Body of pancreas (tissue), 4 donors: ENCODE measurements around the gene PROZ.

Source experiments
- POLR2A ChIP-seq, 3 donors: fragments of 450-650 bp; IDR thresholded peaks; one replicate each; pipeline ENCODE4 v1.6.1; 2016; ENCODE audit warnings: antibody characterized with exemption in 3 of 3, mild to moderate bottlenecking in 2 of 3
- TF ChIP-seq, protein P1 (sequence below), 7 experiments: fragments of 450-650 bp in 4 of 7; fragments of 200-600 bp in 3 of 7; sonication (generic) in 3 of 7; IDR thresholded peaks; one replicate each; pipeline ENCODE4 v1.5.1; 2016 to 2019; ENCODE audit warnings: antibody characterized with exemption in 7 of 7

DNA sequence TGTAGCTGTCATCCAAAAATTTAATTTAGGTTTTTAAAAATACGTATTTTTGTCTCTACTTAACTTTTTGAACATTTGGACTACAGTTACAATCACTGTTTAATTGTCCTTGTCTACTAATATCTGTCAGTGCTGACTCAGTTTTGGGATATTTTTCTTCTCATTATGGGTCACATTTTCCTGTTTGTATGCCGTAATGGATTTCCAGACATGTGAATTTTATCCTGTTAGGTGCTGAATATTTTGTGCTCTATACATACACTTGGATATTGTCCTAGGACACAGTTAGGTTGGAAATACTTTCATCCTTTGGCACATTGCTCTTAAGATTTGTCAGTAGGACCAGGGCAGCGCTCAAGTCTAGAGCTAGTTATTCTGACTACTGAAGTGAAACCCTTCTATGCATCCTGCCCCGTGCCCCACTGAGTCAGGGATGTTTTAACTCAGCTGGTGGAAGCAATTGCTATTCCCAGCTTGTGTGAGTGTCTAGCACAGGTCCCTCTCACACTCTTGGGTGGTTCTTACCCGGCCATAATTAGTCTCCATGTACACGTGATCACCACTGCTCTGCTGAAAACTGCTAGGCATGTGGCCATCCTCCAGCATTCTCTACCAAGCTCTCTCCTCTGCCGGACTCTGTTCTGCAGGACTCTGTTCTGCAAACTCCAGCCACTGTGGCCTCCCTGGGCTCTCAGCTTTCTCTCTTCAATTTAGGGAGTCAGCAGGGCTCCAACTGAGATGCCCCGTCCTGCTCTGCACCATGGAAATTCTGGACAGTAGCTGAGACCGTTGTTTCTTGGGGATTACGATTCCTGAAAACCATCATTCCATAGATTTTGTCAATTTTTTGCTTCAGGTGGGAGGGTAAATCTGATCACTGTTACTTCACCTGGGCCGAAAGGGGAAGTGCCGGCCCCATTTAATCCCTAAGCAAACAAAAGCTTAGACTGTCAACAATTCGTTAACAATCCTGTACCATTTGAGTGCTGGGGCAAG lies 11.1 kb downstream of the PROZ start:
- TF ChIP-seq, protein P1, sequence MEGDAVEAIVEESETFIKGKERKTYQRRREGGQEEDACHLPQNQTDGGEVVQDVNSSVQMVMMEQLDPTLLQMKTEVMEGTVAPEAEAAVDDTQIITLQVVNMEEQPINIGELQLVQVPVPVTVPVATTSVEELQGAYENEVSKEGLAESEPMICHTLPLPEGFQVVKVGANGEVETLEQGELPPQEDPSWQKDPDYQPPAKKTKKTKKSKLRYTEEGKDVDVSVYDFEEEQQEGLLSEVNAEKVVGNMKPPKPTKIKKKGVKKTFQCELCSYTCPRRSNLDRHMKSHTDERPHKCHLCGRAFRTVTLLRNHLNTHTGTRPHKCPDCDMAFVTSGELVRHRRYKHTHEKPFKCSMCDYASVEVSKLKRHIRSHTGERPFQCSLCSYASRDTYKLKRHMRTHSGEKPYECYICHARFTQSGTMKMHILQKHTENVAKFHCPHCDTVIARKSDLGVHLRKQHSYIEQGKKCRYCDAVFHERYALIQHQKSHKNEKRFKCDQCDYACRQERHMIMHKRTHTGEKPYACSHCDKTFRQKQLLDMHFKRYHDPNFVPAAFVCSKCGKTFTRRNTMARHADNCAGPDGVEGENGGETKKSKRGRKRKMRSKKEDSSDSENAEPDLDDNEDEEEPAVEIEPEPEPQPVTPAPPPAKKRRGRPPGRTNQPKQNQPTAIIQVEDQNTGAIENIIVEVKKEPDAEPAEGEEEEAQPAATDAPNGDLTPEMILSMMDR (IDR thresholded peaks at IDR 0.05), result no peak
- TF ChIP-seq POLR2A (IDR thresholded peaks at IDR 0.05), result no peak
